ENCODE results near the gene DLGAP3. TPM values are rescaled to one million over a fixed set of nuclear protein-coding genes. Genes with fewer than 3 reads are reported as not detected.
A peak's percentile ranks its signal among the peaks of the same experiment; 100 is the strongest.

The DLGAP3 gene
- total and polyA plus RNA-seq, 2 of the 13 experiments (the other 11 are each of a cell fraction or from before 2014, with no cell fraction given), result 0.03 to 0.04 TPM

DNA sequence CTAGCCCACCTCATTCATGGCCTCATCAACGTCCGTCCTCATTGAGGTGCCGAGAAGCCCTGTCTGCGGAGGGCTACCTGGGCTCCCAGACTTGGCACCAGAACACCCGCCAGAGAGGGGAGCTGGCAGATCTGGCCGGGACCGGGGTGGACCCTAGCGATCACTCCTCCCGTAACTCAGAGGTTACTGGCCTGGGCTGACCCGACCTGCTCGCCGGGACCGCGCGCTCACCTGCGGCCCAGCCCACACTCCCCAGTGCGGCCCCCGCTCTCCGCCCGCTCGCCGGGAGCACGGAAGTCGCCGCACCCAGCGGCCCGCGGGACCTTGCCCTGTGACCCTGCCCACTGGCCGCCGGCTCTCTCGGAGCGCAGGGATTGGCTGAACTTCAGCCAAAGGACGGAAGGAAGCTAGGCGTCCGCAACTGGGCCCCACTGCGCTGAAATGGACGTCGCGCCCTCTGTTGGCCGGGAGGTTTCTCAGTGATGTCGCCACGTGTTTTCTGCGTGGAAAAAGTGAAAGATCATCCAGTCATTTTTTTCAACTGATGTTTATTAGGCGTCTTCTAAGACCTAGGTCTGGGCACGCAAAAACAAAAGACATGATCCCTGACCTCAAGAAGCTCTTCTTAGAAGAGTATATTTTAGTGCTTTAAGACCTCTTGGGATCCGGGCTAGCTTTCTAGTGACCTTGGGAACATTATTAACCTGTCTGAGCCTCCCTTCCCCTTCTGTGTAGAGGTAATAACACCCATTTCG is 69.8 kb downstream of the DLGAP3 start, which contains the start of gene SMIM12 (continued):
- TF ChIP-seq ZNF607 (CRISPR knock-in tag; IDR thresholded peaks at IDR 0.05; ENCODE audit: borderline replicate concordance) (peak; percentile 80; the same call in 1 of the 2 replicates), ZNF101 (CRISPR knock-in tag; IDR thresholded peaks at IDR 0.05; ENCODE audit: borderline replicate concordance, low read depth) (0 out of 2 replicates have a peak, but pooled peaks have one; percentile 51), RXRA (CRISPR knock-in tag; IDR thresholded peaks at IDR 0.05) (no peak; the same call in none of the 2 replicates), HHEX (CRISPR knock-in tag; IDR thresholded peaks at IDR 0.05) (no peak), MEF2D (CRISPR knock-in tag; IDR thresholded peaks at IDR 0.05) (peak; percentile 90)
- TF ChIP-seq, protein P1, sequence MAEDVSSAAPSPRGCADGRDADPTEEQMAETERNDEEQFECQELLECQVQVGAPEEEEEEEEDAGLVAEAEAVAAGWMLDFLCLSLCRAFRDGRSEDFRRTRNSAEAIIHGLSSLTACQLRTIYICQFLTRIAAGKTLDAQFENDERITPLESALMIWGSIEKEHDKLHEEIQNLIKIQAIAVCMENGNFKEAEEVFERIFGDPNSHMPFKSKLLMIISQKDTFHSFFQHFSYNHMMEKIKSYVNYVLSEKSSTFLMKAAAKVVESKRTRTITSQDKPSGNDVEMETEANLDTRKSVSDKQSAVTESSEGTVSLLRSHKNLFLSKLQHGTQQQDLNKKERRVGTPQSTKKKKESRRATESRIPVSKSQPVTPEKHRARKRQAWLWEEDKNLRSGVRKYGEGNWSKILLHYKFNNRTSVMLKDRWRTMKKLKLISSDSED (CRISPR knock-in tag; IDR thresholded peaks at IDR 0.05), result no peak
- TF ChIP-seq, protein P2, sequence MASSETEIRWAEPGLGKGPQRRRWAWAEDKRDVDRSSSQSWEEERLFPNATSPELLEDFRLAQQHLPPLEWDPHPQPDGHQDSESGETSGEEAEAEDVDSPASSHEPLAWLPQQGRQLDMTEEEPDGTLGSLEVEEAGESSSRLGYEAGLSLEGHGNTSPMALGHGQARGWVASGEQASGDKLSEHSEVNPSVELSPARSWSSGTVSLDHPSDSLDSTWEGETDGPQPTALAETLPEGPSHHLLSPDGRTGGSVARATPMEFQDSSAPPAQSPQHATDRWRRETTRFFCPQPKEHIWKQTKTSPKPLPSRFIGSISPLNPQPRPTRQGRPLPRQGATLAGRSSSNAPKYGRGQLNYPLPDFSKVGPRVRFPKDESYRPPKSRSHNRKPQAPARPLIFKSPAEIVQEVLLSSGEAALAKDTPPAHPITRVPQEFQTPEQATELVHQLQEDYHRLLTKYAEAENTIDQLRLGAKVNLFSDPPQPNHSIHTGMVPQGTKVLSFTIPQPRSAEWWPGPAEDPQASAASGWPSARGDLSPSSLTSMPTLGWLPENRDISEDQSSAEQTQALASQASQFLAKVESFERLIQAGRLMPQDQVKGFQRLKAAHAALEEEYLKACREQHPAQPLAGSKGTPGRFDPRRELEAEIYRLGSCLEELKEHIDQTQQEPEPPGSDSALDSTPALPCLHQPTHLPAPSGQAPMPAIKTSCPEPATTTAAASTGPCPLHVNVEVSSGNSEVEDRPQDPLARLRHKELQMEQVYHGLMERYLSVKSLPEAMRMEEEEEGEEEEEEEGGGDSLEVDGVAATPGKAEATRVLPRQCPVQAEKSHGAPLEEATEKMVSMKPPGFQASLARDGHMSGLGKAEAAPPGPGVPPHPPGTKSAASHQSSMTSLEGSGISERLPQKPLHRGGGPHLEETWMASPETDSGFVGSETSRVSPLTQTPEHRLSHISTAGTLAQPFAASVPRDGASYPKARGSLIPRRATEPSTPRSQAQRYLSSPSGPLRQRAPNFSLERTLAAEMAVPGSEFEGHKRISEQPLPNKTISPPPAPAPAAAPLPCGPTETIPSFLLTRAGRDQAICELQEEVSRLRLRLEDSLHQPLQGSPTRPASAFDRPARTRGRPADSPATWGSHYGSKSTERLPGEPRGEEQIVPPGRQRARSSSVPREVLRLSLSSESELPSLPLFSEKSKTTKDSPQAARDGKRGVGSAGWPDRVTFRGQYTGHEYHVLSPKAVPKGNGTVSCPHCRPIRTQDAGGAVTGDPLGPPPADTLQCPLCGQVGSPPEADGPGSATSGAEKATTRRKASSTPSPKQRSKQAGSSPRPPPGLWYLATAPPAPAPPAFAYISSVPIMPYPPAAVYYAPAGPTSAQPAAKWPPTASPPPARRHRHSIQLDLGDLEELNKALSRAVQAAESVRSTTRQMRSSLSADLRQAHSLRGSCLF (CRISPR knock-in tag; IDR thresholded peaks at IDR 0.05; ENCODE audit: borderline replicate concordance), result no peak
- TF ChIP-seq, protein P3, sequence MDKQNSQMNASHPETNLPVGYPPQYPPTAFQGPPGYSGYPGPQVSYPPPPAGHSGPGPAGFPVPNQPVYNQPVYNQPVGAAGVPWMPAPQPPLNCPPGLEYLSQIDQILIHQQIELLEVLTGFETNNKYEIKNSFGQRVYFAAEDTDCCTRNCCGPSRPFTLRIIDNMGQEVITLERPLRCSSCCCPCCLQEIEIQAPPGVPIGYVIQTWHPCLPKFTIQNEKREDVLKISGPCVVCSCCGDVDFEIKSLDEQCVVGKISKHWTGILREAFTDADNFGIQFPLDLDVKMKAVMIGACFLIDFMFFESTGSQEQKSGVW (CRISPR knock-in tag; IDR thresholded peaks at IDR 0.05; ENCODE audit: borderline replicate concordance), result no peak
- TF ChIP-seq, protein P4, sequence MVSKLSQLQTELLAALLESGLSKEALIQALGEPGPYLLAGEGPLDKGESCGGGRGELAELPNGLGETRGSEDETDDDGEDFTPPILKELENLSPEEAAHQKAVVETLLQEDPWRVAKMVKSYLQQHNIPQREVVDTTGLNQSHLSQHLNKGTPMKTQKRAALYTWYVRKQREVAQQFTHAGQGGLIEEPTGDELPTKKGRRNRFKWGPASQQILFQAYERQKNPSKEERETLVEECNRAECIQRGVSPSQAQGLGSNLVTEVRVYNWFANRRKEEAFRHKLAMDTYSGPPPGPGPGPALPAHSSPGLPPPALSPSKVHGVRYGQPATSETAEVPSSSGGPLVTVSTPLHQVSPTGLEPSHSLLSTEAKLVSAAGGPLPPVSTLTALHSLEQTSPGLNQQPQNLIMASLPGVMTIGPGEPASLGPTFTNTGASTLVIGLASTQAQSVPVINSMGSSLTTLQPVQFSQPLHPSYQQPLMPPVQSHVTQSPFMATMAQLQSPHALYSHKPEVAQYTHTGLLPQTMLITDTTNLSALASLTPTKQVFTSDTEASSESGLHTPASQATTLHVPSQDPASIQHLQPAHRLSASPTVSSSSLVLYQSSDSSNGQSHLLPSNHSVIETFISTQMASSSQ (IDR thresholded peaks at IDR 0.05; ENCODE audit: low read depth), result no peak
- TF ChIP-seq, protein P4 (CRISPR knock-in tag; IDR thresholded peaks at IDR 0.05; ENCODE audit: borderline replicate concordance), result peak; percentile 66
- TF ChIP-seq, protein P5, sequence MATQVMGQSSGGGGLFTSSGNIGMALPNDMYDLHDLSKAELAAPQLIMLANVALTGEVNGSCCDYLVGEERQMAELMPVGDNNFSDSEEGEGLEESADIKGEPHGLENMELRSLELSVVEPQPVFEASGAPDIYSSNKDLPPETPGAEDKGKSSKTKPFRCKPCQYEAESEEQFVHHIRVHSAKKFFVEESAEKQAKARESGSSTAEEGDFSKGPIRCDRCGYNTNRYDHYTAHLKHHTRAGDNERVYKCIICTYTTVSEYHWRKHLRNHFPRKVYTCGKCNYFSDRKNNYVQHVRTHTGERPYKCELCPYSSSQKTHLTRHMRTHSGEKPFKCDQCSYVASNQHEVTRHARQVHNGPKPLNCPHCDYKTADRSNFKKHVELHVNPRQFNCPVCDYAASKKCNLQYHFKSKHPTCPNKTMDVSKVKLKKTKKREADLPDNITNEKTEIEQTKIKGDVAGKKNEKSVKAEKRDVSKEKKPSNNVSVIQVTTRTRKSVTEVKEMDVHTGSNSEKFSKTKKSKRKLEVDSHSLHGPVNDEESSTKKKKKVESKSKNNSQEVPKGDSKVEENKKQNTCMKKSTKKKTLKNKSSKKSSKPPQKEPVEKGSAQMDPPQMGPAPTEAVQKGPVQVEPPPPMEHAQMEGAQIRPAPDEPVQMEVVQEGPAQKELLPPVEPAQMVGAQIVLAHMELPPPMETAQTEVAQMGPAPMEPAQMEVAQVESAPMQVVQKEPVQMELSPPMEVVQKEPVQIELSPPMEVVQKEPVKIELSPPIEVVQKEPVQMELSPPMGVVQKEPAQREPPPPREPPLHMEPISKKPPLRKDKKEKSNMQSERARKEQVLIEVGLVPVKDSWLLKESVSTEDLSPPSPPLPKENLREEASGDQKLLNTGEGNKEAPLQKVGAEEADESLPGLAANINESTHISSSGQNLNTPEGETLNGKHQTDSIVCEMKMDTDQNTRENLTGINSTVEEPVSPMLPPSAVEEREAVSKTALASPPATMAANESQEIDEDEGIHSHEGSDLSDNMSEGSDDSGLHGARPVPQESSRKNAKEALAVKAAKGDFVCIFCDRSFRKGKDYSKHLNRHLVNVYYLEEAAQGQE (IDR thresholded peaks at IDR 0.05; ENCODE audit: borderline replicate concordance in 1 of 2, low read depth in 1 of 2, low read length in 2 of 2), result no peak
- TF ChIP-seq, protein P6, sequence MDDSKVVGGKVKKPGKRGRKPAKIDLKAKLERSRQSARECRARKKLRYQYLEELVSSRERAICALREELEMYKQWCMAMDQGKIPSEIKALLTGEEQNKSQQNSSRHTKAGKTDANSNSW (CRISPR knock-in tag; IDR thresholded peaks at IDR 0.05; ENCODE audit: borderline replicate concordance), result no peak

Measured in HepG2 (cell line).